ENCODE results near the gene SULF2. TPM values are rescaled to one million over a fixed set of nuclear protein-coding genes. Genes with fewer than 3 reads are reported as not detected.

SULF2 gene
- total RNA-seq, 1 experiment from 2014 or later, result 13.0 TPM

DNA sequence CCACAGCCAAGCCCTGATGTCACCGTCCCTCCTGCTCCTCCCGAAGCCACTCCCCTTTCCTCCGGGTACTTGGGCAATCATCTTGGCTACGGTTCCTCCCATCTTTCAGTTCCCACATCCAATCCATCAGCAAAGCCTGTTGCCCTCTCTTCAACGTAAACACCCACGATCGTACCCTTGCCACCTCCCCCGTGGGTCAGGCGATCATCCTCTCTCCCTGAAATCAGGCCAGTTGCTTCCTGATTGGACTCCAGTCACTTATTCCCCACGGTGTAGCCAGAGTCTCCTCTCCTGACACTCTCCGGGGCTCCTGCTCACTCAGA is 44.5 kb downstream of the SULF2 start:
- Histone ChIP-seq H3K27ac (ENCODE audit: low read depth, low read length) (no peak overlapping the region), H3K9me3 (ENCODE audit: control insufficient read depth in 1 of 2, insufficient read depth in 1 of 2, low read depth in 1 of 2, low read length in 2 of 2) (no peaks in the 10 kb centered on the region), H2AFZ (ENCODE audit: low read depth, low read length, poor library complexity, severe bottlenecking) (no peak overlapping the region), H3K36me3 (ENCODE audit: control insufficient read depth in 1 of 2, insufficient read depth in 2 of 2, low read length in 2 of 2) (no peaks in the 10 kb centered on the region), H3K4me1 (ENCODE audit: control insufficient read depth in 1 of 2, insufficient read depth in 2 of 2, low read length in 2 of 2) (no peaks in the 10 kb centered on the region), H3K4me2 (ENCODE audit: low read length) (no peak overlapping the region), H3K27me3 (ENCODE audit: insufficient read depth, low read length) (no peaks in the 10 kb centered on the region), H3K9me2 (ENCODE audit: insufficient read depth) (no peaks in the 10 kb centered on the region), H3K9ac (ENCODE audit: low read length) (no peak overlapping the region), H3K4me3 (replicated peaks in 1 of 2; ENCODE audit: low read depth in 1 of 2, low read length in 2 of 2) (no peak overlapping the region), H4K20me1 (ENCODE audit: insufficient read depth) (no peaks in the 10 kb centered on the region), H3K79me2 (ENCODE audit: insufficient read depth, low read length) (no peaks in the 10 kb centered on the region)
- ChIA-PET RAD21 (ENCODE audit: low non-redundant PET in 1 of 2, low total read pairs in 2 of 2, uncharacterized antibody in 2 of 2, unreplicated experiment in 2 of 2) (no interaction called here), POLR2A (no interaction called here), CTCF (no interaction called here)
- ATAC-seq (peak; percentile 76), DNase-seq (ENCODE audit: low read depth, low spot score) (peak; percentile 31)
- BruUV-seq (replicated peaks), result no TSS peak
- TF ChIP-seq POLR2AphosphoS5 (IDR thresholded peaks at IDR 0.05; ENCODE audit: low read depth, low read length), result no peak
- no peak for TF ChIP-seq CEBPB (IDR thresholded peaks at IDR 0.05; ENCODE audit: low read depth)
- TF ChIP-seq MAX (IDR thresholded peaks at IDR 0.05), result no peak
- TF ChIP-seq YY1 (IDR thresholded peaks at IDR 0.05; ENCODE audit: extremely low read depth, insufficient replicate concordance, low read depth, low read length), result no peak
- no peak for TF ChIP-seq POLR2A (IDR thresholded peaks at IDR 0.05; ENCODE audit: borderline replicate concordance, extremely low read depth, insufficient read depth, insufficient read length)
- TF ChIP-seq CBX3 (IDR thresholded peaks at IDR 0.05; ENCODE audit: low read depth), result no peak
- no peak for TF ChIP-seq JUND (IDR thresholded peaks at IDR 0.05)
- no peak for TF ChIP-seq FOSL1 (IDR thresholded peaks at IDR 0.05; ENCODE audit: low read depth)
- TF ChIP-seq ZFX (IDR thresholded peaks at IDR 0.05), result no peak
- no peak for TF ChIP-seq SRF (IDR thresholded peaks at IDR 0.05; ENCODE audit: low read depth)
- no peak for TF ChIP-seq ZBTB33 (IDR thresholded peaks at IDR 0.05; ENCODE audit: extremely low read depth, insufficient replicate concordance, low read length)
- no peak for TF ChIP-seq ELF1 (IDR thresholded peaks at IDR 0.05; ENCODE audit: borderline replicate concordance, low read depth)
- TF ChIP-seq, protein P1, sequence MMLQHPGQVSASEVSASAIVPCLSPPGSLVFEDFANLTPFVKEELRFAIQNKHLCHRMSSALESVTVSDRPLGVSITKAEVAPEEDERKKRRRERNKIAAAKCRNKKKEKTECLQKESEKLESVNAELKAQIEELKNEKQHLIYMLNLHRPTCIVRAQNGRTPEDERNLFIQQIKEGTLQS (IDR thresholded peaks at IDR 0.05), result no peak
- TF ChIP-seq, protein P2, sequence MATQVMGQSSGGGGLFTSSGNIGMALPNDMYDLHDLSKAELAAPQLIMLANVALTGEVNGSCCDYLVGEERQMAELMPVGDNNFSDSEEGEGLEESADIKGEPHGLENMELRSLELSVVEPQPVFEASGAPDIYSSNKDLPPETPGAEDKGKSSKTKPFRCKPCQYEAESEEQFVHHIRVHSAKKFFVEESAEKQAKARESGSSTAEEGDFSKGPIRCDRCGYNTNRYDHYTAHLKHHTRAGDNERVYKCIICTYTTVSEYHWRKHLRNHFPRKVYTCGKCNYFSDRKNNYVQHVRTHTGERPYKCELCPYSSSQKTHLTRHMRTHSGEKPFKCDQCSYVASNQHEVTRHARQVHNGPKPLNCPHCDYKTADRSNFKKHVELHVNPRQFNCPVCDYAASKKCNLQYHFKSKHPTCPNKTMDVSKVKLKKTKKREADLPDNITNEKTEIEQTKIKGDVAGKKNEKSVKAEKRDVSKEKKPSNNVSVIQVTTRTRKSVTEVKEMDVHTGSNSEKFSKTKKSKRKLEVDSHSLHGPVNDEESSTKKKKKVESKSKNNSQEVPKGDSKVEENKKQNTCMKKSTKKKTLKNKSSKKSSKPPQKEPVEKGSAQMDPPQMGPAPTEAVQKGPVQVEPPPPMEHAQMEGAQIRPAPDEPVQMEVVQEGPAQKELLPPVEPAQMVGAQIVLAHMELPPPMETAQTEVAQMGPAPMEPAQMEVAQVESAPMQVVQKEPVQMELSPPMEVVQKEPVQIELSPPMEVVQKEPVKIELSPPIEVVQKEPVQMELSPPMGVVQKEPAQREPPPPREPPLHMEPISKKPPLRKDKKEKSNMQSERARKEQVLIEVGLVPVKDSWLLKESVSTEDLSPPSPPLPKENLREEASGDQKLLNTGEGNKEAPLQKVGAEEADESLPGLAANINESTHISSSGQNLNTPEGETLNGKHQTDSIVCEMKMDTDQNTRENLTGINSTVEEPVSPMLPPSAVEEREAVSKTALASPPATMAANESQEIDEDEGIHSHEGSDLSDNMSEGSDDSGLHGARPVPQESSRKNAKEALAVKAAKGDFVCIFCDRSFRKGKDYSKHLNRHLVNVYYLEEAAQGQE (IDR thresholded peaks at IDR 0.05; ENCODE audit: low read depth), result no peak
- no peak for TF ChIP-seq RAD21 (IDR thresholded peaks at IDR 0.05; ENCODE audit: low read depth)
- intact Hi-C loops (cut with micrococcal nuclease), result no loop called here
